ENCODE data around the gene ACOXL. TPM values are rescaled to one million over a fixed set of nuclear protein-coding genes. Genes with fewer than 3 reads are reported as not detected.

Gene ACOXL
- total RNA-seq, 6 experiments from 2014 or later: not detected

DNA sequence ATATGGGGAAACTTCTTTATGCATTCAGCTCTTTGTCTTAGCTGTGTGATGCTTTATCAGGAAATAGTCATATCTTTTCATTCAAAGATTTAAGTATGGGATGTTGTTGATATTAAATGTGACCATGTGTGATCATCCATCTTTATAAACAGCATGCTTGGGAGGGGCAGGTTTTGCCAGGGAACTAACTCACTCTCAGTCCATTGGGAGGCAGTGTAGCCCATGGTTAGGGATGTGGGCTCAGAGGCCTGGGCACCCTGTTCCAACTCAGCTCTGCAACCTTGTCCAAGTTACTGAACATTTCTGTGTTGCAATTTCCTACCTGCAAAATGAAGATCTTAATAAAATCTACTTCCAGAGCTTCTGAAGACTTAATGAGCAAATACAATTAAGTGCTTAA lies 296.3 kb downstream of the ACOXL start:
- ATAC-seq: no peak
- intact Hi-C loops (cut with DNase I): no loop called here
- Histone ChIP-seq H3K9me3 (no peaks in the 10 kb centered on the region), H3K27ac (no peak overlapping the region), H3K36me3 (no peaks in the 10 kb centered on the region), H3K27me3 (no peaks in the 10 kb centered on the region), H3K4me1 (peaks cover 0 to 9% (median 4%) of the 10 kb centered on the region in 4 donors), H3K4me3 (no peak overlapping the region)
- TF ChIP-seq POLR2A (IDR thresholded peaks at IDR 0.05): no peak
- DNase-seq: no peak

- no peaks in the 10 kb centered on the region for H3K36me3 ChIP-seq
- no peak overlapping the region for H3K4me3 ChIP-seq
- no peaks in the 10 kb centered on the region for H3K27me3 ChIP-seq
- no peaks in the 10 kb centered on the region for H3K9me3 ChIP-seq
- TF ChIP-seq POLR2A (IDR thresholded peaks at IDR 0.05) (no peak), CTCF (IDR thresholded peaks at IDR 0.05) (no peak)
- 62% methylated on average over 7 of the region's 7 CpGs for WGBS (ENCODE audit: insufficient coverage, low coverage, low lambda C conversion rate, missing lambda C conversion rate)
- DNase-seq: no peak
- ATAC-seq: no peak
- no peak overlapping the region for H3K27ac ChIP-seq
- peaks cover 0 to 9% (median 4%) of the 10 kb centered on the region in 4 donors for H3K4me1 ChIP-seq
- intact Hi-C loops (cut with DNase I): no loop called here
Observed at GRCh38 chr2:111029181-111029927, 297.0 kb downstream of the ACOXL start.

GRCh38 chr2:111030260-111030891 lies 298.0 kb downstream of the ACOXL start:
- ATAC-seq (no peak), DNase-seq (no peak)
- H3K9me3 ChIP-seq: no peaks in the 10 kb centered on the region
- H3K4me1 ChIP-seq: peaks cover 0 to 9% (median 4%) of the 10 kb centered on the region in 4 donors
- no peak overlapping the region for H3K4me3 ChIP-seq
- intact Hi-C loops (cut with DNase I): no loop called here
- WGBS (ENCODE audit: insufficient coverage, low coverage, low lambda C conversion rate, missing lambda C conversion rate): 59% methylated on average over 9 of the region's 10 CpGs
- H3K36me3 ChIP-seq: no peaks in the 10 kb centered on the region
- no peak overlapping the region for H3K27ac ChIP-seq
- no peak for TF ChIP-seq POLR2A (IDR thresholded peaks at IDR 0.05)
- TF ChIP-seq CTCF (IDR thresholded peaks at IDR 0.05): no peak
- H3K27me3 ChIP-seq: no peaks in the 10 kb centered on the region

- TF ChIP-seq CTCF (IDR thresholded peaks at IDR 0.05) (no peak), POLR2A (IDR thresholded peaks at IDR 0.05) (no peak)
- DNase-seq (no peak), ATAC-seq (no peak)
- Histone ChIP-seq H3K9me3 (no peaks in the 10 kb centered on the region), H3K27ac (no peak overlapping the region), H3K4me3 (no peak overlapping the region), H3K36me3 (no peaks in the 10 kb centered on the region), H3K4me1 (peaks cover 0 to 9% (median 4%) of the 10 kb centered on the region in 4 donors), H3K27me3 (no peaks in the 10 kb centered on the region)
- intact Hi-C loops (cut with DNase I): no loop called here
- WGBS (ENCODE audit: insufficient coverage, low coverage, low lambda C conversion rate, missing lambda C conversion rate): 57% methylated on average over 2 of the region's 2 CpGs
Observed at GRCh38 chr2:111030945-111031344, 298.6 kb downstream of the ACOXL start.

Measured in right lobe of liver (tissue), 6 donors.